Putamen (tissue), 1 donor: ENCODE measurements around the gene GSDMA.

Experiments used
- DNase-seq: peaks from one replicate; pipeline ENCODE4 v3.0.0-alpha.2; 2016; ENCODE audit warnings: low spot score

Gene GSDMA

DNA sequence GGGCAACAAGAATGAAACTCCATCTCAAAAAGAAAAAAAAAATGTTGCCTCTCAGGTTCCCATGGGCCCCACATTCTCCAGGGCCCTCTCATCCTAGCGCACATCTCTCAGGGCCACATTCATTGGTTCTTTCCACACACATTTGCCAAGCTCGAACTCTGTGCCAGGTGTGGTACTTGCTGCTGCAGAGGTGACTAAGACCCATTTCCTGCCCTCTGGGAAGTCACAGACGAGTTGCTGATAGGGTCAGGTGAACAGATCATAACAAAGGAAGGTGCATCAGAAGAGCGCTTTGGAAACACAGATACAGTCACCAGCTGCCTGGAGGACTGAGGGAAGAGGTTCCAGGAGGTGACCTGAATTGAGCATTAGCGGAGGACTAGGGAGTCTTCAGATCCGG, 1.0 kb downstream of the GSDMA start:
- DNase-seq: no peak

DNA sequence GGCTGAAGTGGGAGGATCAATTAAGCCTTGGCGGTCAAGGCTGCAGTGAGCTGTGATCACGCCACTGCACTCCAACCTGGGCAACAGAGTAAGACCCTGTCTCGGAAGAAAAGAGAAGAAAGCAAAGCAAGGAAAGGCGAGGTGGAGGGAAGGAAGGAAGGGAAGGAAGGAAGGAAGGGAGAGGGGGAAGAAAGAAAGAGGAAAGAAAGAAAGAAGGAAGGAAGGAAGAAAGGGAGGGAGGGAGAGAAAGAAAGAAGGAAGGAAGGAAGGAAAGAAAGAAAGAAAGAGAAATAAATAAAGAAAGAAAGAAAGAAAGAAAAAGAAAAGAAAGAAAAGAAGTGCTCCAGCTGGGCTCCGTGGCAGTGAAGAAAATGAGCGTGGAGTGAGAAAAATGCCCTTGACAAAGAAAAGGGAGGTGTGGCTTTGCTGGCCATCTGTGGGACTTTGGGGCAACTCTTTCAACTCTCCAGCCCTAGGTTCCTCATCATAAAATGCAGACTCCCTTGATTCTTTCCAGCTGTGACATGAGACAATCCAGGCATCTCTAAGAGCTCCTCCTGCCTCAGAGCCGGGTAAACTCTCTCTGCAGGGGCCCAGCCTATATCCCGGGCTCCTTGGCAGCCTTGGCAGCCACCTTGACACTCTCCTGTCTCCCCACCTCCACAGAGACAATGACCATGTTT, 2.4 kb downstream of the GSDMA start:
- DNase-seq: no peak

DNA sequence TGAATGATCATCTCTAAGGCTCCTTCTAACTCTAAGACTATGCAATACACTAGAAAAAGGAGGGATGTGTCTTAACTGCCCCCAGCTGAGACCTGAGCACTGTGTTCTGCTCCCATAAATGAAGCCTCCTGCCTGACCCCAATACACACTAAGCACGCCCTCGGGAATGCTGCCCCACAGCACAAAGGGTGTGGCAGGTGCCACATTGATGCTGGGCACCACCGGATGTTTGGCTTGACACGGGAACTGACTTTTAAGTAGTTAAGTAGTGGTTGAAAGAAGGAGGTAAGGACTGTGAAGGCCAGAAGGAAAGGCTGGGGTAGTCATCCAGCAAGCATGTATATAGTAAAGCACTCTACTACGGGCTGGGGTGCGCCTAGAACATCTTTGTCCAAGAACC, 4.0 kb downstream of the GSDMA start:
- DNase-seq: no peak

DNA sequence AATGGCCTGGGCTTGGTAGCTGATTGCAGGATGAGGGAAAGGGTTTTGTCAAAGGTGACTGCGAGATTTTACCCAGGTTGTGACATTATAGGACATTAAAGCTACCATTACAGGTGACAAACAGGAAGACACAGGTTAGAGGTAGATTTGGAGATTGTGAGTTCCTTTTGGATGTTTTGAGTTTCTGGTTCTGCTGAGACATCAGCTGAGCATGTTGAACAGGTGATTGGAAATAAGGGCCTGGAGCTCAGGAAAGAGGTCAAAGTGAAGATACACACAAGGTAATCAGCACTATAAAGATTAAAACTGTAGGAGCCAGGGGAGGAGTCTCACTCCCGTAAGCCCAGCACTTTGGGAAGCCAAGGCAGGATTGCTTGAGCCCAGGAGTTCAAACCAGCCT, 6.0 kb downstream of the GSDMA start:
- DNase-seq: no peak

DNA sequence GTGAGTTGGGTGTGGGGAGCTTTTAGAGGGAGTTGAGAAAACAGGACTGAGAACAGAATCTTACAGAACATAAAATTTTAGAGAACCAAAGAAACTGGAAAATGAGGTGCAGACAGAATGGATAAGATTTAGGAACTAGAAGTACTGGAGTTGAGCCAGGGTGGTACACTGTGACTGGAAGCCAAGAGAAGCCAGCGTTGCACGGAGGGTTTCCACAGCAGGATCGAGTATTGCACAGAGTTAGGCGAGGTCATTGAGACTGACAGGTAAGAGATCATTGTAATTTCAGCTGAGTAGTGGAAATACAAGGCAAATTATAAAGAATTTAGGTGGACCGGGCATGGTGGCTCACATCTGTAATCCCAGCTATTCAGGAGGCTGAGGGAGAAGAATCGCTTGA, 6.6 kb downstream of the GSDMA start:
- DNase-seq: no peak

DNA sequence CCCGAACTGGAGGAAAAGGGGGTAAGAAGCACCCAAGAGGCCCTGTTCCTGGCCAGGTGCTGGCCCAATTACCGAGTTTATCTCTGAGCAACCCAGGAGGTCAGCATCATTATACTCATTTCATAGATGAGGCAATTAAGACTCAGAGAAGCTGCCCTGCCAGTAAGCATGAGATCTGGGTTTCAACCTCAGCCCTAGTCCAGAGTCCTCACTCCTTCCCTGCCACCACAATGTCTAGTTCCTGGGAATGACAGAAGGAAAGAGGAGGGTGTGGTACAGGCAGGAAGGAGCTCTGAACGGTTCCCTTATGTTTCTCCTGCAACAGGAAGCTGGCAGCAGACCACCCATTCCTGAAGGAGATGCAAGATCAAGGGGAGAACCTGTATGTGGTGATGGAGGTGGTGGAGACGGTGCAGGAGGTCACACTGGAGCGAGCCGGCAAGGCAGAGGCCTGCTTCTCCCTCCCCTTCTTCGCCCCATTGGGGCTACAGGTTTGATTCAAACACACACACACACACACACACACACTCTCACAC, 7.4 kb downstream of the GSDMA start:
- DNase-seq: no peak

DNA sequence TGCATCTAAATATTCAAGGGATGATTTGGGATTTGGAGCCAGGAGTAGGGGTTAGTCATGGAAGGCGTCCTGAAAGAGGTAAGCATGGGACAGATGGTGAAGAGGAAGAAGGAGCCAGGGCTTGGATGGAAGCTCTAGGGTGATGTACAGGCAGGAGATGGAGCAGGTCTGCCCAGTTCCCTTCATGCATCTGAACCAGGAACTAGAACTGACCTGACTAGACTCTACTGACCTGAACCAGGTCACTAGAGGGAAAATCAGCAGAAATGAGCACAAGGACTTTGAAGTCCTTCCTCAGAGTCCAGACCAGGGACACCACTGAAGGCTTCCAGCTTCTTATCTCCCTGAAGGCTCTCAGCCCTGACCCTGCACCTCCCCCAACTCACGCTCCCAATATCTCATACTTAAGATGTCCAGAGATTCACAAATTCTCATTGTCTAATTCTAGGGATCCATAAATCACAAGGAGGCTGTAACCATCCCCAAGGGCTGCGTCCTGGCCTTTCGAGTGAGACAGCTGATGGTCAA, 8.3 kb downstream of the GSDMA start:
- DNase-seq: no peak

DNA sequence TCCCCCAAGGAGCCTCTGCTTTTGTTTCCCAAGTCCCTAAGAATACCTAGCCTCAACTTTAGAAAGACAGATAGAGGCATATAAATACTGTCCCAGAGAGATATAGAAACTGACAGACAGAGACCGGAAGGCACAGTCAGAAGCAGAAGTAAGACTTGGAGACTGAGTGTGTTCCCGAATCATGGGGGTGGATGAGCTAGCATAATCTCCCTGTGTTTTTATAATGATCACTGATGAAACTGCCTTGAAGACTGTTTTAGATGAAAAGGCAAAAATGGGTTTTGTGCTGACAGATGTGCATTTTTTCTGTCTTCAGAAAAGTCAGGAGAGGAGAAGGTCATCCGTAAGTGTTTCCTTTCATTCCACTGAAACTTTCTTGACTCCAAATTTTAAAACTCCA, 9.5 kb downstream of the GSDMA start:
- no peak for DNase-seq

DNA sequence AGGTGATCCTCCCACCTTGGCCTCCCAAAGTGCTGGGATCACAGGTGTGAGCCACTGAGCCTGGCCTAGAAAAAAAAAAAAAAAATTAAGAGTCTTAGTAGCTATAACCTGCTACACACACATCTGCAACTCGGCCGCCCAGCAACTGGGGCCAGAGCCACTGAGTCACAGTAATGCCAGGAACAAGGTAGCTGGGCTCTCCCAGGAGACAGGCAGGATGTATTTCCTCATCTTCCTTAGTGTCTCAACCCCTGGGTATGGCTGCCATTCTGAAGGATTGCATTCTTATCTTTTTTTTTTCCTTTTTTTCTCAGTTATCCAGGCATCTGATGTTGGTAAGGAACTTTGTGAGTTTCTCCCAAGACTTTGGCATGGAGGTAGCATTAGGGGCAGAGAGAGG, 10.7 kb downstream of the GSDMA start:
- DNase-seq: no peak

DNA sequence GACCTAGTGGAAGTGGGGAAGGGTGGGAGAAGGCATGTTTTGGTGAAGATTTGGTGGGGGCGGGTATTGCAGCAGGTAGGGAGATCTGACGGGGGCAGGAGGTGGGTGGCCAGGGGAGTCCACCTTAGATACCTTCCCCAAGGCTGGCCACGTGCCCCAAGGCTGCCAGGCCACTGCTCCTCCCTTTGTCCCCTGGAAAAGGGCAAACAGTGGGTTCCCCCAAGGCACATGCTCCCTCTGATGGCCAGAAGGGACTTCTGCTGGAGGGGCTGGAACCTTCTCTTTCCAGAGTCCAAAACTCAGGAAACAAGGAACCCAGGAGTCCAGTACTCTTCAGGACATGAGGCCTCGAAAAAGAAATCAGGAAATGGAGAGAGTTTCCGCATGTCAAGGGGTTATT, 11.6 kb downstream of the GSDMA start:
- DNase-seq: no peak

DNA sequence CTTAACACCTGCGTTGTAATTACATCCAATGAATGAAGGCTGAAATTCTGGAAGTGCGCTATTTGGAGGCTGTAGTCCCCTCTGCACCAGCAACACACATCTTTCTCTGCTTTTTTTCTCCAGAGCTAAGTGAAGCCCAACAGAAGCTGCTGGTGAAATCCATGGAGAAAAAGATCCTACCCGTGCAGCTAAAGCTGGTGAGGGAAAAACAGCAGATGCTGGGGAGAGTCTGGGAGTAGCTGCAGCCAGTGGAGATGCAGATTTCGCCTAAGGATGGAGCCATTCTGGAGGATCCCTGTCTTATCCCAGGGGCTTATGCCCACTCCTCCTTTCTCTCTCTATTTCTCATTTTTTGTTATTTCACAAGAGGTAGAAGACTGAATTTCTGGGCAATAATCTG, 13.0 kb downstream of the GSDMA start:
- no peak for DNase-seq

DNA sequence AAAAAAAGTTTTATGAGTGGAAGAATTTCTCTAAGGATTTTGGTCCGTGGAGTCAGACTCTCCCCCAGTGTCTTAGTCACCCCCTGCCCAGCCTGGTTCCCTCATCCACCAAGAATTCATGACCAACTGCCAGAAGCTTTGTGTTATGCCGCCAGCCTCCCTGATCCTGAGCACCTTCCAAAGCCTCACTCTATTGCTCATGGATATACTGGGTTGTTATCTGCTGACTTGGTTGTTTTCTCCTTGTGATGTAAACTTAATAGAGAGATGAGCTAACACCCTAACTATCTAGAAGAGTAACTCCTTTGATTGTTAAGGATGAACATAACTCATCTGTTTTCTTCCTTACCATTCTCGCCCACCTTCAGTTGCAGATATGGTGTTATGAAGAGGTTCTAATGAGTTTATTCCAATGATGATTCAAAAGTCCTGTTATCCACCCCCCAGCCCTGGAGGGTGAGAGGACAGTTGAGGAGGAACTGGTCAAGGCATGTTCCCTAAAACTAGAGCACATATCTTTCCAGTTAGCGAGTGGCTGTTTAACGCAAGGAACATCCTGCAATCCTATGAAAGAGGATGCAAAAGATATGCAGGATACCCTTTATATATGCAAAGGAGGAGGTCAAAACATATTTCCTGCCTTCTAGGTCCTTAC, 16.3 kb downstream of the GSDMA start:
- DNase-seq: no peak

DNA sequence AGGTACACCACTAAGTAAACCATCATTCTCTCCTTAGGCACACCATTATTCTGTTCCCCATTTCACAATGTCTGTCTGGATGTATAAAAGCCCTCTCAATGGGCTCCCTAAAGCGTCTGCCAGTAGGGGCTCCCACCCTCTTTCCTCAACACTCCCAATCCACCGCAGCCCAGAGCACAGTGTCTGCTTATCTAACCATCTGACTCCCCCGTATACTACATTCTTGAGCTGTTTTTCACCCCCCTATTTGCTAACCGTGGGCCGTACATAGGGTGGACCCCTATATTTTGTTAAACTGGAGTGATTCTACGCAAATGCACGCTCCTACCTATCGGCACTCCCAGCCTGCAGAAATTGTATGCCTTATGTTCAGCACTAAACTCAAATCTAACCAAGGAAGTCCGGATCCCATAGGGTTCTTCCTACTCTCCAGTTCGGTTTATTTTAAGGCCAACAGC, 17.1 kb downstream of the GSDMA start:
- no peak for DNase-seq

DNA sequence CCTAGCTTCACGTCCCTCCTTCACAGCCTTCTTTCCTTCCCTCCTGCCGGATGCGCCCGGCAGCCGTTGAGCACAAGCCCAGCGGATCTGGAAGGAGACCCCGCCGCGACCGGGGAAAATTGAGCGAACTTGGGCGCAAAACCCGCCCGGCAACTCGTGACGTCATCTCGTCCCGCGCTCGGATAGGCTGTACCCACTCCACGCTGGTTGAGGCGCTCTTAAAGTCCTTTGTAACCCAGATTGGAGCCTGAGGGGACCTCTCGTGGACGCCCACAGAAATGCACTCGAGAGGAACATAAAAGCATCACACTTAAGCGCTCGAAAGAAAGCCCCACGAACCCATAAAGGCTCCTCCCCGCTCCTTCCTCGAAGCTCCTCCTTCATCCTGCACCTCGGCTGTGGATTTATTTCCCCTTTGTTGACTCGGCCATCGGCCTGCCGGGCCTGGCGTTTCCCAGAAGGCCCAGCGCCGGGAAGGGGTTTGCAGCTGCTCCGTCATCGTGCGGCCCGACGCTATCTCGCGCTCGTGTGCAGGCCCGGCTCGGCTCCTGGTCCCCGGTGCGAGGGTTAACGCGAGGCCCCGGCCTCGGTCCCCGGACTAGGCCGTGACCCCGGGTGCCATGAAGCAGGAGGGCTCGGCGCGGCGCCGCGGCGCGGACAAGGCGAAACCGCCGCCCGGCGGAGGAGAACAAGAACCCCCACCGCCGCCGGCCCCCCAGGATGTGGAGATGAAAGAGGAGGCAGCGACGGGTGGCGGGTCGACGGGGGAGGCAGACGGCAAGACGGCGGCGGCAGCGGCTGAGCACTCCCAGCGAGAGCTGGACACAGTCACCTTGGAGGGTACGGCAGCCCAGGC, 17.8 kb downstream of the GSDMA start, which contains the start of gene PSMD3:
PSMD3 (plus strand) TSS at position 457 of the 856 bp plus-strand sequence; CDS start at position 621, 164 bp downstream.
- peak; percentile 100 for DNase-seq

DNA sequence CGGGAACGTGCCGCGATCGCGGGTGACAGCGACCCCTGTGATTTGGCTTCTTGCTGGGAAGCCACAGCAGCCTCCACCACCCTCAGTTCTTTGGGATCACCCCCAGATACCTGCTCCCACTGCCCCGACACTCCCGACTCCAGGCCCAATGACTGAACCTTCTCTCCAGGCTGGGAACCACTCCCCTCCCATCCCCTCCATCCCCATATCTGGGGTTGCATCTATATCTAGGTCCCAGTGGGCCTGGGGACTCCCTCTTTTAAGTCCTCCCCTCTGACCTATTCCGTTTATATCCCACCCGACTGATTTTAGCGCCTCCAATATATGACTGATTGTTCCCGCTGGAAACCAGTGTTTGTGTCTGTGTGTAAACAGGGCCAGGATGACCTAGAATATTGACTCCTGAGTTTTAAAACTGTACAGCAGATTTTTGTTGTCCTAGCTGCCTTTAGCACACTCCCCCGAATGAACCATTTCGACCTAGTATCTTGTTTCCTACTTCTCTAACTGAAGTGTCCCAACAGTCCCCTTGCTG, 18.5 kb downstream of the GSDMA start:
- DNase-seq: no peak

DNA sequence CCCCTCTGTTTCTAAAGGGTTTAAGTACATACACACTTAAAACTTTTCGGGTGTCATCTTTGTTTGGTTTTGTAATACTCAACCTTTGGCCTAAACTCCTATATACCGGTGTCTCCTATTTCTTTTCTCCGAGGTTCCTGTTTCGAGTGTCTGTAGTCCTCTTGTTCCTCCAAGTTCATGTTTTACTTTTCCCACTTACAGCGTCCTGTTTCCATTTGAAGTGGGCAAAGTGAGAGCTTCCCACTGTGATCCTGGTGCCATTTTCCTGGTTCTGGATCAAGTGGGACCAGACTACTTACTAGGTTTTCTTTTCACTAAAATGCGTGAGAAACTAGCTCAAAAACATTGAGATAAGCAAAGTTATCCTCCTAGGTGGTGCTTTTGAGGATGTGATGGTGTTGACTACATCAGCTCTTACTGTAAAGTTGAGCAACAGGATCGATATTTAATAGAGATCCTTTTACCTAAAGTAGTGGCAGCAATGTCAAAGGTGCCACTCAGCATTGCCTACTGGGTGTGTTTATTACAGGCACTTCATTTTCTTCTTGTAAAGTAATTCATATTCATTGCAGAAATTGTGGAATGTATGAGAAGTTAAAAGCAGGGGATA, 19.1 kb downstream of the GSDMA start:
- DNase-seq: no peak

DNA sequence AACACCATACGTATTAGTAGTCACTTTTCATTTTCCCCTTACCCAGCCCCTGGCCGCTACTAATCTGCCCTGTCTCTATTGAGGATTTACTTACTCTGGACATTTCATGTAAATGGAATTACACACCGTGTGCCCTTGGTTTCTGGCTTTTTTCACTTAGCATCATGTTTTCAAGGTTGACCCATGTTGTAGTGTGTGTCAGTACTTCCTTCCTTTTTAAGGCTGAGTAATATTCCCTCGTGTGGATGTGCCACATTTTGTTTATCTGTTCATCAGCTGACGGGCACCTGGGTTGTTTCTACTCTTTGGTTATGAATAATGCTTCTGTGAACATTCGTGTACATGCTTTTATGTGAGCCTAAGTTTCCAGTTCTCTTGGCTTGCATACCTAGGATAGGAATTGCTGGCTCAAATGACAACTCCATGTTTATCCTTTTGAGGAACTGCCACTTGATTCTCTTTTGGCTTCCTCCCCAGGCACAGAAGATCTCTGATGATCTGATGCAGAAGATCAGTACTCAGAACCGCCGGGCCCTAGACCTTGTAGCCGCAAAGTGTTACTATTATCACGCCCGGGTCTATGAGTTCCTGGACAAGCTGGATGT, 25.5 kb downstream of the GSDMA start:
- DNase-seq: no peak

DNA sequence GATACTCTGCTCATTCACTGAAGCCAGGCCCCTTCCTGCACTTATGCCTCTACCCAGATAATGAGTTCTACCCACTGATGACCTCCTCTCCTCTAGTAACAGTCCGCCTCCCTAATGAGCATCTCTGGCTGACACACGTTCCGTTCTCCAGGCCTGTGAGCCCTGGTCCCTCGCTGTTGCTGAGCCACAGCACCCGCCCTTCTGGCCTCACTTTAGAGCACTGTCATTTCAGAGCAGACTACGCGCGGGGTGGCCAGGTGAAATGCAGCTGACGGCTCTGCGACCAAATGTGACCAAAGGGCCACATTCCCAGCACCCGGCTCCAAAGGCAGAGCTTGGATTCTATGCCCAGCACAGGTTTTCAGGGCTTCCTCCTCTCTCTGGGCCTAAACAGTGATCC, 31.6 kb downstream of the GSDMA start:
- no peak for DNase-seq

DNA sequence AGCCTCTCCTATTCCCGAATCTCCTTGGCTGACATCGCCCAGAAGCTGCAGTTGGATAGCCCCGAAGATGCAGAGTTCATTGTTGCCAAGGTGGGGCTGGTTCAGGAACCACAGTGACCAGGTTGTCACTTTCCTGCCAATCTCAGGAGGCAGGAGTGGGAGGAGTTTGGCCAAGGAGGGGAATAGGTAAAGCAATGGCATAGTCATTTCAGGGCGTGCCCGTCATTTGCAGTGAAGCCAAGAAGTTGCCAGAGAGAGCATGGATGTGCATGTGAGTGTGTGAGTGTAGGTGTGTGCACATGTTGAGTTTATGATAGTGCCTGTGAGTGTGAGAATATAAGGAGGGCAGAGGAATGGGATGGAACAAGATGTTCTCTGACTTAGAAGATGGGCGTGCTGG, 32.6 kb downstream of the GSDMA start:
- no peak for DNase-seq

DNA sequence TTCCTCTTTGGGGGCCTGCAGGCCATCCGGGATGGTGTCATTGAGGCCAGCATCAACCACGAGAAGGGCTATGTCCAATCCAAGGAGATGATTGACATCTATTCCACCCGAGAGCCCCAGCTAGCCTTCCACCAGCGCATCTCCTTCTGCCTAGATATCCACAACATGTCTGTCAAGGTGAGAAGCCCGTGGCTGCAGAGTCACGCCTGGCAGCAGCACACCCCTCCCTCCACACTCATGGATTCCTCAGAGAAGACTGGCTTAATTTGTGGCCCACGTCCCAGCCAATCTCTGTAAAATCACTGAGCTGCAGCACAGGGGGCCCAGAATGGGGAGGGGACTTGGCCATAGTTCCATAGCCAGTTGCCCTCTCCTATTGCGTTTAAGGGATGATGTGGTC, 33.4 kb downstream of the GSDMA start:
- DNase-seq: no peak

DNA sequence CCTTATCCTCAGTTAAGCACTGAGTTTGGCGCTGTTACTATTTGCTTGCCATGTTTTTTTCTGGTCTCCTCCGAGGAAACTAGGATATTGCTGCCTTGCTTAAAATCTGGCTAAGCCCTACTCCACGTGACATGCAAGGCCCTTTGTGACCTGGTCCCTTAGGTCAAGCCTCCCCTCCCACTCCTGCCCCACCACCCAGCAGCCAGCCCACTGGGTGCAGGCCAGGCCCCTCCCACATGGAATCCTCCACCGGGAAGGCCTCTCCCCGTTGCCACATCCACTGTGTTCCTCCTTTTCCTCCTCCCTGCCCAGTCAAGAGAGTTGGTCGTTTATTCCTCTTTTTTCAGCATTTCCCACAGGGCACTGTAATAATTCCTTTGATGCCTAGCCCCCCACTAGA, 34.0 kb downstream of the GSDMA start:
- DNase-seq: no peak
